ENCODE measurements around the gene ZNF646.

Gene ZNF646

GRCh38 chr16:31073970-31074813 lies at the start of gene ZNF646, which contains the start of gene ZNF668:
Gene ZNF646 (plus strand): TSS chr16:31074422. CDS start chr16:31076325, 1,903 bp downstream.
Gene ZNF668 (minus strand): TSS chr16:31074240. CDS start chr16:31064459, 9,781 bp downstream.
- H3K9me3 ChIP-seq (ENCODE audit: control insufficient read depth, insufficient read depth, low read length) = no peaks in the 10 kb centered on the region
- peaks cover 5% of the 10 kb centered on the region for H3K4me1 ChIP-seq (ENCODE audit: control insufficient read depth, insufficient read depth, low read length)
- H3K4me3 ChIP-seq (ENCODE audit: low read depth, low read length) = peak within 1 kb of the TSS; percentile 100
- peak within 1 kb of the TSS; percentile 87 for H3K9ac ChIP-seq (ENCODE audit: low read depth, low read length)
- H3K27me3 ChIP-seq (ENCODE audit: control insufficient read depth, insufficient read depth, low read length) = no peaks in the 10 kb centered on the region
- H3K36me3 ChIP-seq (ENCODE audit: control insufficient read depth, insufficient read depth, low read length) = peaks cover 26% of the 10 kb centered on the region

- Histone ChIP-seq H3K4me1 (ENCODE audit: control insufficient read depth, insufficient read depth, low read length) (no peaks in the 10 kb centered on the region), H3K36me3 (ENCODE audit: control insufficient read depth, insufficient read depth, low read length) (no peaks in the 10 kb centered on the region), H3K27me3 (ENCODE audit: control insufficient read depth, insufficient read depth, low read length) (no peaks in the 10 kb centered on the region), H3K4me3 (ENCODE audit: low read depth, low read length) (no peak overlapping the region), H3K9me3 (ENCODE audit: control insufficient read depth, insufficient read depth, low read length) (no peaks in the 10 kb centered on the region), H3K9ac (ENCODE audit: low read depth, low read length) (no peak overlapping the region)
These were observed 48.9 kb upstream of the ZNF646 start for GRCh38 chr16:31025339-31025738.

- peaks cover 4% of the 10 kb centered on the region for H3K4me1 ChIP-seq (ENCODE audit: control insufficient read depth, insufficient read depth, low read length)
- H3K36me3 ChIP-seq (ENCODE audit: control insufficient read depth, insufficient read depth, low read length) = no peaks in the 10 kb centered on the region
- no peak overlapping the region for H3K9ac ChIP-seq (ENCODE audit: low read depth, low read length)
- no peaks in the 10 kb centered on the region for H3K27me3 ChIP-seq (ENCODE audit: control insufficient read depth, insufficient read depth, low read length)
- H3K9me3 ChIP-seq (ENCODE audit: control insufficient read depth, insufficient read depth, low read length) = no peaks in the 10 kb centered on the region
- no peak overlapping the region for H3K4me3 ChIP-seq (ENCODE audit: low read depth, low read length)
These were observed 45.0 kb upstream of the ZNF646 start for GRCh38 chr16:31029272-31029671.

- H3K9me3 ChIP-seq (ENCODE audit: control insufficient read depth, insufficient read depth, low read length) = no peaks in the 10 kb centered on the region
- H3K27me3 ChIP-seq (ENCODE audit: control insufficient read depth, insufficient read depth, low read length) = no peaks in the 10 kb centered on the region
- peaks cover 6% of the 10 kb centered on the region for H3K4me1 ChIP-seq (ENCODE audit: control insufficient read depth, insufficient read depth, low read length)
- no peak overlapping the region for H3K4me3 ChIP-seq (ENCODE audit: low read depth, low read length)
- no peaks in the 10 kb centered on the region for H3K36me3 ChIP-seq (ENCODE audit: control insufficient read depth, insufficient read depth, low read length)
- no peak overlapping the region for H3K9ac ChIP-seq (ENCODE audit: low read depth, low read length)
These were observed 42.9 kb upstream of the ZNF646 start for GRCh38 chr16:31031276-31031675.

- H3K9me3 ChIP-seq (ENCODE audit: control insufficient read depth, insufficient read depth, low read length) = no peaks in the 10 kb centered on the region
- no peaks in the 10 kb centered on the region for H3K27me3 ChIP-seq (ENCODE audit: control insufficient read depth, insufficient read depth, low read length)
- peaks cover 4% of the 10 kb centered on the region for H3K36me3 ChIP-seq (ENCODE audit: control insufficient read depth, insufficient read depth, low read length)
- peak within 1 kb of the TSS; percentile 54 for H3K9ac ChIP-seq (ENCODE audit: low read depth, low read length)
- peak within 1 kb of the TSS; percentile 97 for H3K4me3 ChIP-seq (ENCODE audit: low read depth, low read length)
- H3K4me1 ChIP-seq (ENCODE audit: control insufficient read depth, insufficient read depth, low read length) = peaks cover 6% of the 10 kb centered on the region
These were observed 41.2 kb upstream of the ZNF646 start, which contains the start of gene STX4 for GRCh38 chr16:31032736-31033708. Gene STX4 (plus strand): TSS chr16:31033558. CDS start chr16:31033806, 248 bp downstream.

GRCh38 chr16:31033709-31034492 lies 40.3 kb upstream of the ZNF646 start:
- Histone ChIP-seq H3K9me3 (ENCODE audit: control insufficient read depth, insufficient read depth, low read length) (no peaks in the 10 kb centered on the region), H3K4me3 (ENCODE audit: low read depth, low read length) (peak overlapping the region; percentile 97), H3K36me3 (ENCODE audit: control insufficient read depth, insufficient read depth, low read length) (peaks cover 6% of the 10 kb centered on the region), H3K4me1 (ENCODE audit: control insufficient read depth, insufficient read depth, low read length) (peaks cover 6% of the 10 kb centered on the region), H3K27me3 (ENCODE audit: control insufficient read depth, insufficient read depth, low read length) (no peaks in the 10 kb centered on the region), H3K9ac (ENCODE audit: low read depth, low read length) (peak overlapping the region; percentile 54)

GRCh38 chr16:31036691-31037090 lies 37.5 kb upstream of the ZNF646 start:
- H3K27me3 ChIP-seq (ENCODE audit: control insufficient read depth, insufficient read depth, low read length) = no peaks in the 10 kb centered on the region
- H3K36me3 ChIP-seq (ENCODE audit: control insufficient read depth, insufficient read depth, low read length) = peaks cover 10% of the 10 kb centered on the region
- H3K9me3 ChIP-seq (ENCODE audit: control insufficient read depth, insufficient read depth, low read length) = no peaks in the 10 kb centered on the region
- peaks cover 6% of the 10 kb centered on the region for H3K4me1 ChIP-seq (ENCODE audit: control insufficient read depth, insufficient read depth, low read length)
- no peak overlapping the region for H3K9ac ChIP-seq (ENCODE audit: low read depth, low read length)
- no peak overlapping the region for H3K4me3 ChIP-seq (ENCODE audit: low read depth, low read length)

GRCh38 chr16:31038993-31039392 lies 35.2 kb upstream of the ZNF646 start:
- no peak overlapping the region for H3K9ac ChIP-seq (ENCODE audit: low read depth, low read length)
- H3K27me3 ChIP-seq (ENCODE audit: control insufficient read depth, insufficient read depth, low read length) = no peaks in the 10 kb centered on the region
- peaks cover 2% of the 10 kb centered on the region for H3K4me1 ChIP-seq (ENCODE audit: control insufficient read depth, insufficient read depth, low read length)
- no peak overlapping the region for H3K4me3 ChIP-seq (ENCODE audit: low read depth, low read length)
- H3K36me3 ChIP-seq (ENCODE audit: control insufficient read depth, insufficient read depth, low read length) = peaks cover 10% of the 10 kb centered on the region
- H3K9me3 ChIP-seq (ENCODE audit: control insufficient read depth, insufficient read depth, low read length) = no peaks in the 10 kb centered on the region

GRCh38 chr16:31042866-31043265 lies 31.4 kb upstream of the ZNF646 start:
- Histone ChIP-seq H3K9me3 (ENCODE audit: control insufficient read depth, insufficient read depth, low read length) (no peaks in the 10 kb centered on the region), H3K4me3 (ENCODE audit: low read depth, low read length) (peak overlapping the region; percentile 68), H3K9ac (ENCODE audit: low read depth, low read length) (peak overlapping the region; percentile 54), H3K27me3 (ENCODE audit: control insufficient read depth, insufficient read depth, low read length) (no peaks in the 10 kb centered on the region), H3K36me3 (ENCODE audit: control insufficient read depth, insufficient read depth, low read length) (peaks cover 8% of the 10 kb centered on the region), H3K4me1 (ENCODE audit: control insufficient read depth, insufficient read depth, low read length) (no peaks in the 10 kb centered on the region)

- Histone ChIP-seq H3K27me3 (ENCODE audit: control insufficient read depth, insufficient read depth, low read length) (no peaks in the 10 kb centered on the region), H3K4me3 (ENCODE audit: low read depth, low read length) (no peak overlapping the region), H3K36me3 (ENCODE audit: control insufficient read depth, insufficient read depth, low read length) (peaks cover 4% of the 10 kb centered on the region), H3K4me1 (ENCODE audit: control insufficient read depth, insufficient read depth, low read length) (no peaks in the 10 kb centered on the region), H3K9me3 (ENCODE audit: control insufficient read depth, insufficient read depth, low read length) (no peaks in the 10 kb centered on the region), H3K9ac (ENCODE audit: low read depth, low read length) (no peak overlapping the region)
These were observed 30.9 kb upstream of the ZNF646 start for GRCh38 chr16:31043352-31043751.
